PC-9 (cell line): Measurements from ENCODE around the gene ZNF608.

Experiments
- CTCF ChIP-seq: fragments of 200-600 bp; sonication (generic); conservative IDR thresholded peaks from 2 replicates; pipeline ENCODE4 v1.6.1; 2017; ENCODE audit warnings: mixed run types, antibody characterized with exemption, mild to moderate bottlenecking, moderate library complexity
- EZH2 ChIP-seq: fragments of 200-600 bp; sonication (generic); IDR thresholded peaks from 2 replicates; pipeline ENCODE4 v1.8.0; 2017; ENCODE audit warnings: antibody characterized with exemption, low read depth

- TF ChIP-seq CTCF: no peak
- no peak for TF ChIP-seq EZH2
These were observed 48.4 kb downstream of the ZNF608 start for GRCh38 chr5:124697933-124698591.
